NCI-H1092 (cell line): Measurements from ENCODE around the gene MYNN.

Experiments
- DNase-seq: peaks from one replicate; lab custom pipeline; 2025; lab: John Stamatoyannopoulos, UW

The MYNN gene

DNA sequence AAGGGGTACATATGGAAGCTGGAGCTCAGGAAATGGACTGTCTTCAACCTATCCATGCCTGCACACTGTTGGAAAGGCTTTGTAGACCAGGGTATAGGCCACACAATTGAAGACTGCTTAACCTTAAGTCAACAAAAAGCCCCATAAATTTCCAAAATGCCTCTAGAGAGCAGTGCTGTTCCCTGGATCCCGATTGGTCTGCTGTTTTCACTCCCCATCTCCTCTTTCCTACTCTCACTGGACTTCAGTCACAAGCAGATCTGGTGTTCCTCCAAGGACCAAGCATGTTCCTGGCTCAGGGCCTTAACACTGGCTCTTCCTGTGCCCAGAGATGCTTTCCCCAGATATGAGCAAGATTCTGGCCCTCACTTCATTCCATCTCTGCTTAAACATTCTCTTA, 62.3 kb downstream of the MYNN start:
- no peak for DNase-seq

DNA sequence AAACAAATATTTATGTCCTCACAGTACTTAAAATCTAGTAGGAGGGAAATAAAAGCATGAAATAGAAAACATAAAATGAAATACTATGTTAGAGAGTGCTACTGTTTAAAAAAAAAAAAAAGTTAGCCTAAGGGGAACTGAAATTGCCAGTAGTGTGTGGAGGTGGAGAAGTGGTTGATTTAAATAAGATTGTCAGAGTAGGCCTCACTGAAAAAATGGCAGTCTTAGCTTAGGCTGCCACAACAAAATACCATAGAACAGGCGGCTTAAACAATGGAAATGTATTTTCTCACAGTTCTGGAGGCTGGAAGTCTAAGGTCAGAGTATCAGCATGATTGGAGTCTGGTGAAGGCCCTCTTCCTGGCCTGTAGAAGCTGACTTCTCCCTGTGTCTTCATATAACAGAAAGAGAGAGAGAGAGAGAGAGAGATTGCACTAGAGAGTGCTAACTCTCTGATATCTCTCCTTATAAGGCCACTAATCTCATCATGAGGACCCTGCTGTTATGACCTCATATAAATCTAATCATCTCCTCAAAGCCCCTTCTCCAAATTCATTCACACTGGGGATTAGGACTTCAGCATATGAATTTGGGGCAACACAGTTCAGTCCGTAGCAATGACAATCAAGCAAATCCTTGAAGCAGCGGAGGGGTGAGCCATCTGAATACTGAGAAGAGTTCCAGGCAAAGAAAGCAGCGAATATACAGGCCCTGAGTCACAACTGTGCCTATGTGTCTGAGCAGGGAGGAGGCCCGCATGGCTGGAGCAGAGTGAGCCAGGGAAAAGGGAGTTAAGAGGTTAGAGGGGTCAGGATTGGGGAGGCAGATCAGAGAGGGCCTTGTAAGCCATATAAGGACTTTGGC, 63.1 kb downstream of the MYNN start:
- DNase-seq = no peak

- DNase-seq = no peak
Observed at GRCh38 chr3:169836942-169837275, 63.7 kb downstream of the MYNN start.

DNA sequence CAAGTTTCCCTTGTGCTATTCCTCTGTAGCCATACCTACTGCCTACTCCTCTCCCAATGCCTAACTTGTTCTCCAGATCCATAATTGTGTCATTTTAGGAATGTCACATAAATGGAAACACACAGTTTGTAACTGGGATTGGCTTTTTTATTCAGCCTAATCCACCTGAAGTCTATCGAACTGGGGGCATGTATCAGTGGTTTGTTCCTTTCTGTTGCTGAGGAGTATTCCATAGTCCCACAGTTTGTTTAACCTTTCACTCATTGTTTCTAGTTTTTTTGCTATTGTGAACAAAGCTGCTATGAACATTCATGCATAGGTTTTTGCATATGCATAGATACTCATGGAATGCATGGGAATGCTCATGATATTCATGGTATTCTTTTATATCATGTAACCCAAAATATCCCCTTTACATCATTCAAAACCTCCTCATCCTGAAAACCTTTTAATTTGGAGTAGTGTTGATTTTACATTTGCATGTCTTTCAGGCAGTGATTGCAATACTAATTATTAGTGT, 65.4 kb downstream of the MYNN start:
- DNase-seq = no peak
